A549 (cell line): Measurements from ENCODE around the gene HDDC3. TPM values are rescaled to one million over a fixed set of nuclear protein-coding genes. Genes with fewer than 3 reads are reported as not detected.

Source experiments
- ATAC-seq, 2 experiments: fragments of 200-7000 bp in 1 of 2; fragments of >200 bp in 1 of 2; cut with Nextera tagmentation in 1 of 2; cut with Tn5 transposase in 1 of 2; 3 replicates each; pipeline versions ENCODE4 v1.8.0 to v1.9.1; 2018 to 2020; ENCODE audit warnings: mild to moderate bottlenecking in 1 of 2, moderate library complexity in 1 of 2
- CTCF ChIA-PET: fragments of 300-600 bp; sonication (Branson Sonifier 250); formaldehyde crosslinking; extraction: SDS; loops from one replicate; lab custom pipeline; 2021; ENCODE audit warnings: antibody characterized with exemption, inconsistent platforms; lab: Yijun Ruan, JAX
- POLR2A ChIA-PET: fragments of 350-600 bp; formaldehyde crosslinking; extraction: SDS; loops from one replicate; lab custom pipeline; 2021; ENCODE audit warnings: antibody characterized with exemption, inconsistent platforms; lab: Yijun Ruan, JAX
- DNase-seq, 2 experiments: peaks; one replicate each; pipeline versions ENCODE4 v3.0.0 to v3.0.0-alpha.2; 2011 to 2016; ENCODE audit warnings: low read depth in 1 of 2, low spot score in 1 of 2
- FAIRE-seq: peaks from 2 replicates; lab custom pipeline; 2011; peaks lifted over from hg19 to GRCh38; lab: Jason Lieb, UNC
- H3K27ac ChIP-seq, 2 experiments: fragments of >200 bp; sonication (Bioruptor Twin); formaldehyde crosslinking; 3 replicates each; pipeline ENCODE4 v1.5.1; 2016 to 2017
- H3K4me1 ChIP-seq: fragments of >200 bp; sonication (Bioruptor Twin); formaldehyde crosslinking; 3 replicates; pipeline ENCODE4 v1.6.1; 2016
- H3K4me2 ChIP-seq: fragments of >200 bp; sonication (Bioruptor Twin); formaldehyde crosslinking; 3 replicates; pipeline ENCODE4 v1.6.1; 2016
- H3K4me3 ChIP-seq: fragments of >200 bp; sonication (Bioruptor Twin); formaldehyde crosslinking; 3 replicates; pipeline ENCODE4 v1.5.1; 2016
- H3K9me3 ChIP-seq: fragments of >200 bp; sonication (Bioruptor Twin); formaldehyde crosslinking; 3 replicates; pipeline ENCODE4 v1.6.1; 2016
- CHD4 ChIP-seq: fragments of 200-600 bp; sonication (generic); IDR thresholded peaks from 2 replicates; pipeline ENCODE4 v1.6.1; 2016; ENCODE audit warnings: antibody characterized with exemption, mild to moderate bottlenecking, borderline replicate concordance
- ESRRA ChIP-seq: fragments of 150-350 bp; IDR thresholded peaks from 2 replicates; pipeline ENCODE4 v1.6.1; 2014; ENCODE audit warnings: mild to moderate bottlenecking, low read length, borderline replicate concordance
- HEYL ChIP-seq: fragments of 250-450 bp; sonication (Bioruptor Pico); IDR thresholded peaks from 2 replicates; pipeline ENCODE4 v1.8.0; 2021; ENCODE audit warnings: mild to moderate bottlenecking, moderate library complexity
- HOXB5 ChIP-seq: fragments of 250-450 bp; sonication (Bioruptor Pico); IDR thresholded peaks from 2 replicates; pipeline ENCODE4 v1.5.0; 2020; ENCODE audit warnings: mild to moderate bottlenecking, moderate library complexity
- MAX ChIP-seq: IDR thresholded peaks from 2 replicates; pipeline ENCODE4 v1.6.1; 2012
- MAZ ChIP-seq: fragments of 150-350 bp; IDR thresholded peaks from 2 replicates; pipeline ENCODE4 v1.6.1; 2014; ENCODE audit warnings: antibody characterized with exemption, low read depth, low read length, borderline replicate concordance
- MYC ChIP-seq: IDR thresholded peaks from 2 replicates; pipeline ENCODE4 v1.6.1; 2012; ENCODE audit warnings: mild to moderate bottlenecking, inconsistent platforms, low read length, improper control_type of control experiment, borderline replicate concordance
- NPAS2 ChIP-seq: fragments of 250-450 bp; sonication (Bioruptor Pico); IDR thresholded peaks from 2 replicates; pipeline ENCODE4 v1.8.0; 2022; ENCODE audit warnings: mild to moderate bottlenecking, moderate library complexity, borderline replicate concordance
- RAD21 ChIP-seq, 2 experiments: fragments of >200 bp in 1 of 2; sonication (Bioruptor Twin) in 1 of 2; formaldehyde crosslinking in 1 of 2; IDR thresholded peaks in 1 of 2; conservative IDR thresholded peaks in 1 of 2; 2 replicates in 1 of 2; 3 replicates in 1 of 2; pipeline ENCODE4 v1.6.1; 2012 to 2018; ENCODE audit warnings: inconsistent platforms in 1 of 2
- SMC3 ChIP-seq: fragments of >200 bp; sonication (Bioruptor Twin); formaldehyde crosslinking; IDR thresholded peaks from 3 replicates; pipeline ENCODE4 v1.6.1; 2018; ENCODE audit warnings: inconsistent platforms
- ZC3H11A ChIP-seq: fragments of 450-650 bp; IDR thresholded peaks from 2 replicates; pipeline ENCODE4 v1.6.1; 2014; ENCODE audit warnings: antibody characterized with exemption, mild to moderate bottlenecking
- ZFP36 ChIP-seq: fragments of 450-650 bp; IDR thresholded peaks from 2 replicates; pipeline ENCODE4 v1.6.1; 2014; ENCODE audit warnings: borderline replicate concordance; ENCODE audit not compliant: partially characterized antibody
- WGBS: methylation state at CpG from one replicate; pipeline ENCODE4 v1.1.6; 2017; ENCODE audit errors: missing lambda C conversion rate; 5-methylcytosine and 5-hydroxymethylcytosine counted together
- polyA plus RNA-seq, 4 experiments: library from polyadenylated mRNA; depleted of rRNA in 3 of 4; stranded (reverse); fragments of >200 nt; fragmentation: RNase III in 1 of 4; extraction: RNeasy Plus Mini Kit Qiagen cat#74134 plus additional on column Dnase treatment in 1 of 4; gene quantifications; 2 replicates in 3 of 4; 3 replicates in 1 of 4; pipeline ENCODE4 v1.2.3, GENCODE V29; 2011 to 2017
- TF ChIP-seq, protein P1 (sequence below): fragments of >200 bp; sonication (Bioruptor Twin); formaldehyde crosslinking; IDR thresholded peaks from 3 replicates; pipeline ENCODE4 v1.5.1; 2016
- TF ChIP-seq, protein P2 (sequence below): IDR thresholded peaks from 2 replicates; pipeline ENCODE4 v1.6.1; 2012; ENCODE audit warnings: low read depth, borderline replicate concordance

The HDDC3 gene
- polyA plus RNA-seq, 2 of the 4 experiments (the other 2 are of a cell fraction), result 26.1 to 31.9 TPM

- H3K27ac ChIP-seq, result peak overlapping the region; percentile 95 to 98
- FAIRE-seq (no peak), ATAC-seq (peak; percentile 21 to 53; a peak in 5 of 6 replicates), DNase-seq (peak; percentile 66 to 97)
- no peaks in the 10 kb centered on the region for H3K9me3 ChIP-seq
- WGBS, result 24% methylated on average over 48 of the region's 56 CpGs
- H3K4me1 ChIP-seq, result peaks cover 18% of the 10 kb centered on the region
- peak overlapping the region; percentile 83 for H3K4me3 ChIP-seq
- POLR2A ChIA-PET, result interaction anchor here (1.6 kb wide), 1 partner anchor 317 kb away, joined by 3 read pairs; no protein-coding TSS in a partner anchor
- TF ChIP-seq ZC3H11A (no peak), NPAS2 (no peak), MAX (peak; percentile 24; the same call in 1 of the 2 replicates), MYC (0 out of 2 replicates have a peak, but pooled peaks have one; percentile 29), CHD4 (no peak), MAZ (0 out of 2 replicates have a peak, but pooled peaks have one; percentile 69), SMC3 (peak; percentile 89), ESRRA (no peak), RAD21 (conservative IDR thresholded peaks at IDR 0.05 in 1 of 2, IDR thresholded peaks at IDR 0.05 in 1 of 2) (peak; percentile 44 to 69; a peak in 4 of 5 replicates), ZFP36 (no peak), HOXB5 (no peak)
- TF ChIP-seq, protein P1, sequence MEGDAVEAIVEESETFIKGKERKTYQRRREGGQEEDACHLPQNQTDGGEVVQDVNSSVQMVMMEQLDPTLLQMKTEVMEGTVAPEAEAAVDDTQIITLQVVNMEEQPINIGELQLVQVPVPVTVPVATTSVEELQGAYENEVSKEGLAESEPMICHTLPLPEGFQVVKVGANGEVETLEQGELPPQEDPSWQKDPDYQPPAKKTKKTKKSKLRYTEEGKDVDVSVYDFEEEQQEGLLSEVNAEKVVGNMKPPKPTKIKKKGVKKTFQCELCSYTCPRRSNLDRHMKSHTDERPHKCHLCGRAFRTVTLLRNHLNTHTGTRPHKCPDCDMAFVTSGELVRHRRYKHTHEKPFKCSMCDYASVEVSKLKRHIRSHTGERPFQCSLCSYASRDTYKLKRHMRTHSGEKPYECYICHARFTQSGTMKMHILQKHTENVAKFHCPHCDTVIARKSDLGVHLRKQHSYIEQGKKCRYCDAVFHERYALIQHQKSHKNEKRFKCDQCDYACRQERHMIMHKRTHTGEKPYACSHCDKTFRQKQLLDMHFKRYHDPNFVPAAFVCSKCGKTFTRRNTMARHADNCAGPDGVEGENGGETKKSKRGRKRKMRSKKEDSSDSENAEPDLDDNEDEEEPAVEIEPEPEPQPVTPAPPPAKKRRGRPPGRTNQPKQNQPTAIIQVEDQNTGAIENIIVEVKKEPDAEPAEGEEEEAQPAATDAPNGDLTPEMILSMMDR, result peak; percentile 98
- TF ChIP-seq, protein P2, sequence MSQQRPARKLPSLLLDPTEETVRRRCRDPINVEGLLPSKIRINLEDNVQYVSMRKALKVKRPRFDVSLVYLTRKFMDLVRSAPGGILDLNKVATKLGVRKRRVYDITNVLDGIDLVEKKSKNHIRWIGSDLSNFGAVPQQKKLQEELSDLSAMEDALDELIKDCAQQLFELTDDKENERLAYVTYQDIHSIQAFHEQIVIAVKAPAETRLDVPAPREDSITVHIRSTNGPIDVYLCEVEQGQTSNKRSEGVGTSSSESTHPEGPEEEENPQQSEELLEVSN, result 0 out of 2 replicates have a peak, but pooled peaks have one; percentile 26
- CTCF ChIA-PET, result interaction anchor here (0.5 to 25.4 kb wide), 49 partner anchors 8 to 1117 kb away, joined by 3 to 536 read pairs (median 5); partner anchors contain the start of genes BLM, HDDC3, PRC1 and UNC45A
- H3K4me2 ChIP-seq, result peak overlapping the region; percentile 99
Observed at GRCh38 chr15:90956274-90957030, 24.1 kb upstream of the HDDC3 start.

GRCh38 chr15:90955624-90956273 lies 23.4 kb upstream of the HDDC3 start:
- peak overlapping the region; percentile 95 to 98 for H3K27ac ChIP-seq
- ATAC-seq, result peak in 1 of 2 experiments; percentile 3; a peak in 3 of 6 replicates
- 5% methylated on average over 20 of the region's 20 CpGs for WGBS
- H3K4me3 ChIP-seq, result peak overlapping the region; percentile 83
- TF ChIP-seq HEYL (CRISPR knock-in tag), result 0 out of 2 replicates have a peak, but pooled peaks have one; percentile 8
- no peak for TF ChIP-seq RAD21 (conservative IDR thresholded peaks at IDR 0.05 in 1 of 2, IDR thresholded peaks at IDR 0.05 in 1 of 2)
- TF ChIP-seq, all 56 proteins: peak for 1
- ChIA-PET CTCF (interaction anchor here (0.5 to 25.4 kb wide), 46 partner anchors 8 to 1117 kb away, joined by 3 to 536 read pairs (median 5); partner anchors contain the start of genes BLM, HDDC3, PRC1 and UNC45A), POLR2A (interaction anchor here (1.6 kb wide), 1 partner anchor 317 kb away, joined by 3 read pairs; no protein-coding TSS in a partner anchor)
- FAIRE-seq (peak; percentile 81), DNase-seq (peak in 1 of 2 experiments; percentile 35)
- H3K4me1 ChIP-seq, result peaks cover 18% of the 10 kb centered on the region
- H3K9me3 ChIP-seq, result no peaks in the 10 kb centered on the region
- H3K4me2 ChIP-seq, result peak overlapping the region; percentile 99
